Rectal smooth muscle tissue (tissue), 1 donor: ENCODE measurements around the gene LINC01488.

ENCODE experiments used
- H3K27ac ChIP-seq: one replicate; pipeline ENCODE4 v1.7.0; 2013; ENCODE audit warnings: low read depth, low read length, inconsistent platforms
- H3K27me3 ChIP-seq: one replicate; pipeline ENCODE4 v1.7.0; 2013; ENCODE audit warnings: low read length; ENCODE audit not compliant: control insufficient read depth, insufficient read depth
- H3K36me3 ChIP-seq: one replicate; pipeline ENCODE4 v1.7.0; 2013; ENCODE audit warnings: low read length; ENCODE audit not compliant: control insufficient read depth, insufficient read depth
- H3K4me1 ChIP-seq: one replicate; pipeline ENCODE4 v1.7.0; 2013; ENCODE audit warnings: low read length; ENCODE audit not compliant: control insufficient read depth, insufficient read depth
- H3K4me3 ChIP-seq: one replicate; pipeline ENCODE4 v1.7.0; 2013; ENCODE audit warnings: low read length
- H3K9ac ChIP-seq: one replicate; pipeline ENCODE4 v1.7.0; 2013; ENCODE audit warnings: low read length

Gene LINC01488

GRCh38 chr11:69481393-69481844 lies at the start of gene LINC01488:
Gene LINC01488 (plus strand): TSS chr11:69481663.
- no peak within 1 kb of the TSS for H3K9ac ChIP-seq
- H3K27ac ChIP-seq, result no peak within 1 kb of the TSS
- H3K4me3 ChIP-seq, result no peak within 1 kb of the TSS
- no peaks in the 10 kb centered on the region for H3K4me1 ChIP-seq
- H3K27me3 ChIP-seq, result no peaks in the 10 kb centered on the region
- no peaks in the 10 kb centered on the region for H3K36me3 ChIP-seq

GRCh38 chr11:69431893-69432738 lies 49.3 kb upstream of the LINC01488 start:
- Histone ChIP-seq H3K4me3 (no peak overlapping the region), H3K27me3 (no peaks in the 10 kb centered on the region), H3K4me1 (no peaks in the 10 kb centered on the region), H3K9ac (no peak overlapping the region), H3K27ac (no peak overlapping the region), H3K36me3 (no peaks in the 10 kb centered on the region)

- Histone ChIP-seq H3K9ac (no peak overlapping the region), H3K27me3 (no peaks in the 10 kb centered on the region), H3K36me3 (no peaks in the 10 kb centered on the region), H3K4me3 (no peak overlapping the region), H3K4me1 (no peaks in the 10 kb centered on the region), H3K27ac (no peak overlapping the region)
These were observed 47.7 kb upstream of the LINC01488 start for GRCh38 chr11:69433741-69434140.

- H3K9ac ChIP-seq, result no peak overlapping the region
- no peaks in the 10 kb centered on the region for H3K27me3 ChIP-seq
These were observed 47.0 kb upstream of the LINC01488 start for GRCh38 chr11:69434471-69434931.

GRCh38 chr11:69435161-69435986 lies 46.1 kb upstream of the LINC01488 start:
- no peak overlapping the region for H3K9ac ChIP-seq
- H3K4me1 ChIP-seq, result no peaks in the 10 kb centered on the region
- no peaks in the 10 kb centered on the region for H3K36me3 ChIP-seq
- H3K4me3 ChIP-seq, result no peak overlapping the region
- H3K27ac ChIP-seq, result no peak overlapping the region
- H3K27me3 ChIP-seq, result no peaks in the 10 kb centered on the region

More at GRCh38 chr11:69434471-69434931, 47.0 kb upstream of the LINC01488 start:
- no peak overlapping the region for H3K27ac ChIP-seq
- H3K36me3 ChIP-seq, result no peaks in the 10 kb centered on the region
- no peak overlapping the region for H3K4me3 ChIP-seq
- H3K4me1 ChIP-seq, result no peaks in the 10 kb centered on the region

- Histone ChIP-seq H3K4me3 (no peak overlapping the region), H3K27me3 (no peaks in the 10 kb centered on the region), H3K9ac (no peak overlapping the region), H3K36me3 (no peaks in the 10 kb centered on the region), H3K27ac (no peak overlapping the region), H3K4me1 (no peaks in the 10 kb centered on the region)
These were observed 45.2 kb upstream of the LINC01488 start for GRCh38 chr11:69436041-69436982.

GRCh38 chr11:69437001-69437875 lies 44.2 kb upstream of the LINC01488 start:
- Histone ChIP-seq H3K4me3 (no peak overlapping the region), H3K4me1 (no peaks in the 10 kb centered on the region), H3K9ac (no peak overlapping the region), H3K27me3 (no peaks in the 10 kb centered on the region), H3K27ac (no peak overlapping the region), H3K36me3 (no peaks in the 10 kb centered on the region)

- no peaks in the 10 kb centered on the region for H3K4me1 ChIP-seq
- H3K36me3 ChIP-seq, result no peaks in the 10 kb centered on the region
- H3K27me3 ChIP-seq, result no peaks in the 10 kb centered on the region
- no peak overlapping the region for H3K27ac ChIP-seq
- no peak overlapping the region for H3K9ac ChIP-seq
- no peak overlapping the region for H3K4me3 ChIP-seq
These were observed 43.6 kb upstream of the LINC01488 start for GRCh38 chr11:69437876-69438205.

GRCh38 chr11:69438286-69438920 lies 43.1 kb upstream of the LINC01488 start:
- Histone ChIP-seq H3K4me3 (no peak overlapping the region), H3K9ac (no peak overlapping the region)

GRCh38 chr11:69439127-69439526 lies 42.3 kb upstream of the LINC01488 start:
- Histone ChIP-seq H3K27ac (no peak overlapping the region), H3K4me1 (peaks cover 5% of the 10 kb centered on the region), H3K27me3 (no peaks in the 10 kb centered on the region), H3K4me3 (no peak overlapping the region), H3K36me3 (no peaks in the 10 kb centered on the region), H3K9ac (no peak overlapping the region)

More at GRCh38 chr11:69438286-69438920, 43.1 kb upstream of the LINC01488 start:
- H3K4me1 ChIP-seq, result no peaks in the 10 kb centered on the region
- no peaks in the 10 kb centered on the region for H3K27me3 ChIP-seq
- no peaks in the 10 kb centered on the region for H3K36me3 ChIP-seq
- H3K27ac ChIP-seq, result no peak overlapping the region
